Subcutaneous adipose tissue (tissue), 4 donors: ENCODE data around the gene CTSW. TPM values are rescaled to one million over a fixed set of nuclear protein-coding genes. Genes with fewer than 3 reads are reported as not detected.

ENCODE experiments used
- CTCF ChIP-seq: fragments of 450-650 bp; IDR thresholded peaks from one replicate; pipeline ENCODE4 v1.5.1; 2016; ENCODE audit warnings: low read depth, mild to moderate bottlenecking, control low read depth, antibody characterized with exemption, moderate library complexity
- total RNA-seq, 4 donors: library from RNA; depleted of rRNA; stranded (reverse); fragments of >200 nt; gene quantifications; one replicate each; pipeline ENCODE4 v1.1.0, GENCODE V29; 2016

Gene CTSW
- total RNA-seq, 4 donors from 2014 or later, result 1.7 to 5.7 (median 2.9) TPM; not detected in 1

DNA sequence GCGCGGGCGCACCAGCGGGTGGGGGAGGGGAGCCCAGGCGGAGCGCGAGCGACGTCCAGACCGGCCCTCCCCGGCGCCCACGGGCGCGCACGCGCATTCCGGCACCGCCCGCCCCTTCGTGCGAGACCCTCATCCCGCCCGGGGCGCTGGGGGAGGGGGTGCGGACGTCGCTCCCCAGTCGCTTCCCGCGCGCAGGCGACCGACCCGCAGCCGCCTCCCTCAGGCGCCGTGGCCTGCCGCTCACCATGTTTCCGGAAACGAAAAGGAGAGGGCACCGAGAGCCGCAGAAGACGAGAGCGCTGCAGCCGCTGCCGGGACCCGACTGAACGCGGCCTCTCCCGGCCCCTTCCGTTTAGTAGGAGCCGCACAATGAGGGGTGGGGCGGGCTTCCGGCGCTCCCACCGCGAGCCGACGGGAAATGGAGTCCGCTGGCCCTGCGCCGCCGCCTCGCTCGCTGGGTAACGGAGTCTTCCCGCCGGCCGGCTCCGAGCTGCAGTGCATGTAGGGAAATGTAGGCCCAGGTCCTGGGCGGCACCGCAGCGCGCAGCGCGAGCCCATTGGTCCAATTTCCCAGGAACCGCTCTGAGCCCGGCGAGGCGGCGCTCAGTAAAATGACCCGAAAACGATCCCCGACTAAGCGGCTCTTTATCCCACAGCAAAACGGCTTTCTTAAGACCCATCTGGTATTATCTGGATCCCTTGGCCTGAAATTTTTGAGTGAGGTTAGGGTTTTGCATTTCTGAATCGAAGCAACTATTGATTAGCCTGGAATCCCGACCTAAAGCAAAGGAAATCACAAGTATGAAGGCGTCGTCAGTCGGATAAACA lies 21.6 kb upstream of the CTSW start, which contains the start of gene CFL1:
Gene CFL1 (minus strand): TSS at position 328 of the 828 bp plus-strand sequence. CDS start 81 bp downstream, at position 247.
- no peak for TF ChIP-seq CTCF

DNA sequence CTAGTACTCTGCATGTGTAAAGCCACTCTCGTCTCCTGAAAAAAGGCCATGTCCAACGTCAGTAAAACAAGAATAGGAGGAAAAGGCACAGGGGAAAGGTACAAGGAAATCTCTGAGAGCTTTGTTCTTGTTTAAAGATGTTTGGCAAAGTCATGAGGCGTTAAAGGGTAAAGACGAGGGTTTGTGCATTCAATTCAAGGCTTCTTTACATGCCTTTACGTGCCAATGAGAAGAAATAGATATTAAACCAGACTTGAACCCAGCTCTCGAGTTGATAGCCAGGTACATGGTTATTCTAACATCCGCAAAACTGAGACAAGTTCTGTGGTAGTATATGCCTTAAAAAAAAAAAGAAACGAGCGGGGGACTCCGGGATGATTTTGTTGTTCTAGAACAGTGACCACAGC lies 21.0 kb upstream of the CTSW start:
- no peak for TF ChIP-seq CTCF

DNA sequence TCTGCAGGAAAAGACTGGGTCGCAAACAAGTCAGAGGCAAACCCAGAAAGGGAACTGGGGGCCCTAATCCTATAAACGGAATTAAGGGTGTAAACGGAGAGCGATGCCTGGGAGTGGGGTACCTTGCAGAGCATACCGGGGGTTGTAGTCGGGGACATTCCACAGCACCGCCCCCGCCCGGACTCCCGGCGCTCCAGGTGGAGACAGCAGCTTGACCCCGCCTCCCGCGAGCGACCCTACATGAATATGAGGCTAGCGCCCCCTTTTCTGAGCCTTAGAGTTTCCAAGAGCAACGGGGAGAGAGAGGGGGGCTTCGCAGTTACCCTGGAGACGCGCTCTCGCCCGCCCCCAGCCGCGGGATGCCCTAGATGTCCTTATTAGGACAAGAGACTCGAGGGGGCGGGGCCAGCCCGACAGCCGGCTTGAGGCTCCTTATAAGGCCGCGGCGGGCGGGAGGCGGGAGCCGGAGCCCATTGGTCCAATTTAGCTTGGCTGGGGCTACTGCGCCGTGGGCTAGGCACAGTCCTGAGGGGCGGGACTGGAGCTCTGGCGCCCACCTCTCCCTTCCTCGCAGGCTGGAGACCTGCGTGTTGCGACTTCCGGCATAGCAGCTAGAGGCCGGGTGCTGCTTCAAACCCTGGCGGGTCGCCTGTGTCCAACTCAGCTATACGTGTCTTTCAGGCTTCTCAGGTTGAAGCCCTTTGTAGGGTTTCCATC lies 20.4 kb upstream of the CTSW start:
- no peak for TF ChIP-seq CTCF

GRCh38 chr11:65859812-65860277 lies 19.8 kb upstream of the CTSW start:
- TF ChIP-seq CTCF, result no peak

DNA sequence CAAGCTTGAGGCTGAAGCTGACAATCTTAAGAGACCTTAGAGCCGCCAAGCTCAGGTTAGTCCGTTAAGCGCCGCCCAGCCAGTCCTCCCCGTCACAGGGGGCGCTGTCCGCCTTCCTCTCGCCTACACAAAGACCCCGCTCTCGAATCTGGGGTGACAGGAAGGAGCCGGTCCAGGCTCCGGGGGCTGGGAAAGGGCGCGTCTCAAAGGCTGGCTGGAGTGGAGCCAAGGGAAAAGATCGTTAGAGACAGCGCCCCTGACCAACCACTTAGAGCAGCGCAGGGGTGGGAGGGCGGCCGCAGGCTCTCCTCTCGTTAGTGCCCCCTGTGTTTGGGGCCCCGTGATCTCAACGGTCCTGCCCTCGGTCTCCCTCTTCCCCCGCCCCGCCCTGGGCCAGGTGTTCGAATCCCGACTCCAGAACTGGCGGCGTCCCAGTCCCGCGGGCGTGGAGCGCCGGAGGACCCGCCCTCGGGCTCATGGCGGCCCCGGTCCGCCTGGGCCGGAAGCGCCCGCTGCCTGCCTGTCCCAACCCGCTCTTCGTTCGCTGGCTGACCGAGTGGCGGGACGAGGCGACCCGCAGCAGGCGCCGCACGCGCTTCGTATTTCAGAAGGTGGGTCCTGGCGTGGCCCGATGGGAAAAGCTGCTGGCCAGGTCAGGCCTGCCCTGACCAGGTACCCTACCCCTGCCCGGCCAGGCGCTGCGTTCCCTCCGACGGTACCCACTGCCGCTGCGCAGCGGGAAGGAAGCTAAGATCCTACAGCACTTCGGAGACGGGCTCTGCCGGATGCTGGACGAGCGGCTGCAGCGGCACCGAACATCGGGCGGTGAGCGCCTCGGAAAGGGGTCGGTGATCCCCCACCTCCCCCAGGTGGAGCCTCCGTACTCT lies 19.1 kb upstream of the CTSW start, which contains the start of gene MUS81:
Gene MUS81 (plus strand): TSS at position 156 of the 887 bp plus-strand sequence. CDS start 321 bp downstream, at position 477.
- TF ChIP-seq CTCF, result no peak

GRCh38 chr11:65861165-65861505 lies 18.5 kb upstream of the CTSW start:
- TF ChIP-seq CTCF, result no peak
